ENCODE measurements around the gene RPL22L1. TPM values are rescaled to one million over a fixed set of nuclear protein-coding genes. Genes with fewer than 3 reads are reported as not detected.
"Not testable (repeated sequence)": the region's sequence is repeated elsewhere in the genome, so short reads cannot be mapped to it uniquely, and the experiment has no call there.

RPL22L1 gene
- total RNA-seq, 4 donors from 2014 or later = 19.3 to 76.1 (median 51.9) TPM

DNA sequence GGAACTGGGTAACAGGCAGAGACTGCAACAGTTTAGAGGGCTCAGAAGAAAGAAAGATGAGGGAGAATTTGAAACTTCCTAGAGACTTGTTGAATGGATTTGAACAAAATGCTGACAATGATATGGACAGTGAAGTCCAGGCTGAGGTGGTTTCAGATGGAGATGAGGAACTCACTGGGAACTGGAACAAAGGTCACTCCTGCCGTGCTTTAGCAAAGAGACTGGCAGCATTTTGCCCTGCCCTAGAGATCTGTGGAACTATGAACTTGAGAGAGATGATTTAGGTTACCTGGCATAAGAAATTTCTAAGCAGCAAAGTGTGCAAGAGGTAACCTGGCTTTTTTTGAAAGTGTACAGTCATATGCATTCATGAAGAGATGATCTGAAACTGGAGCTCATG, 26.8 kb upstream of the RPL22L1 start:
- TF ChIP-seq POLR2A (IDR thresholded peaks at IDR 0.05) (no peak), EP300 (IDR thresholded peaks at IDR 0.05) (no peak), POLR2AphosphoS5 (IDR thresholded peaks at IDR 0.05) (no peak)
- TF ChIP-seq, protein P1, sequence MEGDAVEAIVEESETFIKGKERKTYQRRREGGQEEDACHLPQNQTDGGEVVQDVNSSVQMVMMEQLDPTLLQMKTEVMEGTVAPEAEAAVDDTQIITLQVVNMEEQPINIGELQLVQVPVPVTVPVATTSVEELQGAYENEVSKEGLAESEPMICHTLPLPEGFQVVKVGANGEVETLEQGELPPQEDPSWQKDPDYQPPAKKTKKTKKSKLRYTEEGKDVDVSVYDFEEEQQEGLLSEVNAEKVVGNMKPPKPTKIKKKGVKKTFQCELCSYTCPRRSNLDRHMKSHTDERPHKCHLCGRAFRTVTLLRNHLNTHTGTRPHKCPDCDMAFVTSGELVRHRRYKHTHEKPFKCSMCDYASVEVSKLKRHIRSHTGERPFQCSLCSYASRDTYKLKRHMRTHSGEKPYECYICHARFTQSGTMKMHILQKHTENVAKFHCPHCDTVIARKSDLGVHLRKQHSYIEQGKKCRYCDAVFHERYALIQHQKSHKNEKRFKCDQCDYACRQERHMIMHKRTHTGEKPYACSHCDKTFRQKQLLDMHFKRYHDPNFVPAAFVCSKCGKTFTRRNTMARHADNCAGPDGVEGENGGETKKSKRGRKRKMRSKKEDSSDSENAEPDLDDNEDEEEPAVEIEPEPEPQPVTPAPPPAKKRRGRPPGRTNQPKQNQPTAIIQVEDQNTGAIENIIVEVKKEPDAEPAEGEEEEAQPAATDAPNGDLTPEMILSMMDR (IDR thresholded peaks at IDR 0.05) = no peak
- Histone ChIP-seq H3K4me3 (no peak overlapping the region), H3K27me3 (no peaks in the 10 kb centered on the region), H3K4me1 (no peaks in the 10 kb centered on the region), H3K27ac (no peak overlapping the region), H3K9me3 (no peaks in the 10 kb centered on the region), H3K36me3 (peaks cover 0 to 34% of the 10 kb centered on the region in 2 donors)
- ATAC-seq = no peak
- 90 to 100% methylated on average over 1 of the region's 1 CpG for WGBS, 2 donors (ENCODE audit: low coverage in 1 of 2)

DNA sequence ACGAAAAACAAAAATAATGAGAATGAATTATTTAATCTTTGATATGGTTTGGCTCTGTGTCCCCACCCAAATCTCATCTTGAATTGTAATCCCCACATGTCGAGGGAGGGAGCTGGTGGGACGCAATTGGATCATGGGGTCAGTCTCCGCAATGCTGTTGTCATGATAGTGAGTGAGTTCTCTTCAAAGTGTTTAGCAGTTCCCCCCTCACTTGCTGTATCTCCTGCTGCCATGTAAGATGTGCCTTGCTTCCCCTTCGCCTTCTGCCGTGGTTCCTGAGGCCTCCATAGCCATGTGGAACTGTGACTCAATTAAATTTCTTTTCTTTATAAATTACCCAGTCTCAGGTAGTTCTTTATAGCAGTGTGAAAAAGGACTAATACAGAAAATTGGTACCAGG, 26.3 kb upstream of the RPL22L1 start:
- not testable (repeated sequence) for H3K4me1 ChIP-seq, ATAC-seq, H3K4me3 ChIP-seq, H3K9me3 ChIP-seq, H3K27me3 ChIP-seq, H3K27ac ChIP-seq
- peaks cover 0 to 34% of the 10 kb centered on the region in 2 donors for H3K36me3 ChIP-seq
- 88 to 100% methylated on average over 4 to 5 of the region's 6 CpGs for WGBS, 2 donors (ENCODE audit: low coverage in 1 of 2)

DNA sequence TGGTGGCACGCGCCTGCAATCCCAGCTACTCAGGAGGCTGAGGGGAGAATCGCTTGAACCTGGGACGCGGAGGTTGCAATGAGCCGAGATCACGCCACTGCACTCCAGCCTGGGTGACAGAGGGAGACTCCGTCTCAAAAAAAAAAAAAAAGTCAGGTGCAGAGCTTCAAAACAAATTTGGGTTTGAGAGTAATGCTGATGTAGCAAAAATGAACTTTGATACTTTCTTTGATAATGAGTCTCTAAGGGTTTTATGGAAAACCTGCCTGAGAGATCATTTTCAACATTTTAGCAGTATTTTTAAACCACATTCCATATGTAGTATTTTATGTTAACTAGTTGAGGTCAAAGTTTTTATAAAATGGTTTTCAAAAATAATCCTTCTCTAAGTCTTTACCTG, 23.9 kb upstream of the RPL22L1 start:
- 100% methylated on average over 1 of the region's 8 CpGs; no CpG with 5 or more reads in 1 of the 2 donors for WGBS, 2 donors (ENCODE audit: low coverage in 1 of 2)
- H3K27ac ChIP-seq = no peak overlapping the region
- H3K27me3 ChIP-seq = no peaks in the 10 kb centered on the region
- H3K36me3 ChIP-seq = peaks cover 0 to 34% of the 10 kb centered on the region in 2 donors
- no peak overlapping the region for H3K4me3 ChIP-seq
- H3K9me3 ChIP-seq = no peaks in the 10 kb centered on the region
- ATAC-seq = no peak
- TF ChIP-seq POLR2A (IDR thresholded peaks at IDR 0.05) = no peak
- TF ChIP-seq POLR2AphosphoS5 (IDR thresholded peaks at IDR 0.05) = no peak
- TF ChIP-seq EP300 (IDR thresholded peaks at IDR 0.05) = no peak
- TF ChIP-seq, protein P1 (IDR thresholded peaks at IDR 0.05) = no peak
- no peaks in the 10 kb centered on the region for H3K4me1 ChIP-seq

DNA sequence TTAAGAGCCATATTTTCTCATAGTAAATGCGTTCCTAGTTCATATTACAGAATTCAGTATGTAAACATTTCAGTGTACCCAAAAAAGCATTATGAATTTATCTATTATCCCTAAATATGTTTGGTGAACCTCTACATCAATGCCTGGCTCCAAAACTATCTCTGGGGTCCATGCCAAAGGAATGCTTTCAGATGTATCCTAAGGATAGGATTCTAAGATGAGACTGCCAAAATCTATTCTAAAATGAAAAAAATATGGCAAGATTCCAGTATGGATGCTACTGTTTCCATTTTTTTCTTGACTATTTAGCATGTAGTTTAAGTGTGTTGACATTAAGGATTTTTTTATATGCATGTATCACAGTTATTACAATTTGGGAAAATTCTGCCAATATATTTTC, 19.6 kb upstream of the RPL22L1 start:
- H3K27ac ChIP-seq = no peak overlapping the region
- H3K4me1 ChIP-seq = no peaks in the 10 kb centered on the region
- H3K27me3 ChIP-seq = no peaks in the 10 kb centered on the region
- H3K4me3 ChIP-seq = no peak overlapping the region
- WGBS, 2 donors (ENCODE audit: low coverage in 1 of 2) = 28 to 31% methylated on average over 1 of the region's 1 CpG
- peaks cover 0 to 18% of the 10 kb centered on the region in 2 donors for H3K36me3 ChIP-seq
- TF ChIP-seq, protein P1 (IDR thresholded peaks at IDR 0.05) = no peak
- TF ChIP-seq EP300 (IDR thresholded peaks at IDR 0.05) (no peak), POLR2A (IDR thresholded peaks at IDR 0.05) (no peak), POLR2AphosphoS5 (IDR thresholded peaks at IDR 0.05) (no peak)
- ATAC-seq = no peak
- no peaks in the 10 kb centered on the region for H3K9me3 ChIP-seq

DNA sequence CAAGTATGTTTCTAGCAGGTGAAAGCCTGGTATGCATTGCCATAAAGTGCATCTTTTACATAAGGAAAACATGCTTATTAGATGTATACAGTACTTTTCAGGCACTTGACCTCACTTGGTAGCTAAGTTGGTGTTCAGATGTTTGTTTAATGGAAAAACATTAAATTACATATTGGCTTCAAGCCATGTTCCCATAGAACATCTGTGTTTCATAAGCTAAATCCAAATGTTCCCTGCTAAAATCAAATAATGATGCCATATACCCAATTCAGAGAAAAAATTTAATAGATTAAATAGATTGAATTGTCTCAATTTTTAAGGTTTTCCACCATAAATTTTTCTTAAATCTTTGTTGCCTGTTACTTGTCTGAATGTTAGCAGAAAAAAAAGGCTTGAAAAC, 19.1 kb upstream of the RPL22L1 start:
- Histone ChIP-seq H3K4me3 (no peak overlapping the region), H3K36me3 (peaks cover 0 to 18% of the 10 kb centered on the region in 2 donors), H3K27me3 (no peaks in the 10 kb centered on the region), H3K27ac (no peak overlapping the region), H3K4me1 (no peaks in the 10 kb centered on the region), H3K9me3 (no peaks in the 10 kb centered on the region)
- TF ChIP-seq, protein P1 (IDR thresholded peaks at IDR 0.05) = no peak
- TF ChIP-seq POLR2A (IDR thresholded peaks at IDR 0.05) (no peak), EP300 (IDR thresholded peaks at IDR 0.05) (no peak), POLR2AphosphoS5 (IDR thresholded peaks at IDR 0.05) (no peak)
- no peak for ATAC-seq

DNA sequence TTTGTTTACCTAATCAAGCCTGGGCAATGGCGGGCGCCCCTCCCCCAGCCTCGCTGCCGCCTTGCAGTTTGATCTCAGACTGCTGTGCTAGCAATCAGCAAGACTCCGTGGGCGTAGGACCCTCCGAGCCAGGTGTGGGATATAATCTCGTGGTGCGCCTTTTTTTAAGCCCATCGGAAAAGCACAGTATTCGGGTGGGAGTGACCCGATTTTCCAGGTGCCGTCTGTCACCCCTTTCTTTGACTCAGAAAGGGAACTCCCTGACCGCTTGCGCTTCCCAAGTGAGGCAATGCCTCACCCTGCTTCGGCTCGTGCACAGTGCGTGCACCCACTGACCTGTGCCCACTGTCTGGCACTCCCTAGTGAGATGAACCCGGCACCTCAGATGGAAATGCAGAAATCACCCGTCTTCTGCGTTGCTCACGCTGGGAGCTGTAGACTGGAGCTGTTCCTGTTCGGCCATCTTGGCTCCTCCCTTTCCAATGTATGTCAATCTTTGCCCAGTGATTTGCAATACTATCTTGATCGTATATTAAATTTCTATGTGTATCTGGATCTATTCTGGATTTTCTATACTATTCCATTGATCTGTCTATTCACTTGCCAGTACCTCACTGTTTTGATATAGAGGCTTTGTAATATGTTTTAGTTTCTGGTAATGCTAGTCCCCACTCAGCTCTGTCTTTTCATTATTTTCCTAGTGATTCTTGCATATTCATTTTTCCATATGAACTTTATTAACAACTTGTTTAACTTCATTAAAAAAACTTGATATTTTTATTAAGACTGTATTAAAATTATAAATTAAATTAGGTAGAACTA, 14.3 kb upstream of the RPL22L1 start:
- WGBS, 2 donors (ENCODE audit: low coverage in 1 of 2) = 93 to 100% methylated on average over 5 of the region's 24 CpGs
- not testable (repeated sequence) for H3K36me3 ChIP-seq, H3K4me1 ChIP-seq, H3K27ac ChIP-seq, H3K9me3 ChIP-seq, H3K4me3 ChIP-seq, ATAC-seq, H3K27me3 ChIP-seq

DNA sequence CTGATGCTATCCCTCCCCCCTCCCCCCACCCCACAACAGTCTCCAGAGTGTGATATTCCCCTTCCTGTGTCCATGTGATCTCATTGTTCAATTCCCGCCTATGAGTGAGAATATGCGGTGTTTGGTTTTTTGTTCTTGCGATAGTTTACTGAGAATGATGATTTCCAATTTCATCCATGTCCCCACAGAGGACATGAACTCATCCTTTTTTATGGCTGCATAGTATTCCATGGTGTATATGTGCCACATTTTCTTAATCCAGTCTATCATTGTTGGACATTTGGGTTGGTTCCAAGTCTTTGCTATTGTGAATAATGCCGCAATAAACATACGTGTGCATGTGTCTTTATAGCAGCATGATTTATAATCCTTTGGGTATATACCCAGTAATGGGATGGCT, 8.7 kb upstream of the RPL22L1 start:
- WGBS, 2 donors (ENCODE audit: low coverage in 1 of 2) = 93% methylated on average over 3 of the region's 5 CpGs; no CpG with 5 or more reads in 1 of the 2 donors
- H3K4me1 ChIP-seq, H3K4me3 ChIP-seq, H3K9me3 ChIP-seq, H3K27ac ChIP-seq, H3K36me3 ChIP-seq, H3K27me3 ChIP-seq, ATAC-seq: not testable (repeated sequence)

DNA sequence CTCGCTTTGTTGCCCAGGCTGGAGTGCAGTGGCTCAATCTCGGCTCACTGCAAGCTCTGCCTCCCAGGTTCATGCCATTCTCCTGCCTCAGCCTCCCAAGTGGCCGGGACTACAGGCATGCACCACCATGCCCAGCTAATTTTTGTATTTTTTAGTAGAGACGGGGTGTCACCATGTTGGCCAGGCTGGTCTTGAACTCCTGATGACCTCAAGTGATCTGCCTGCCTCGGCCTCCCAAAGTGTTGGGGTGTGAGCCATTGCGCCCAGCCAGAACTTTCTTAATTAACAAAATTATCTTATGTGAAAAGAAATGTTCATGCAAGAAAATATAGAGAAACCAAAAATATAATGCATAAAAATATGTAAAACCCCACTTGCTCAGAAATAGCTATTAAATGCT, 7.3 kb upstream of the RPL22L1 start:
- WGBS, 2 donors (ENCODE audit: low coverage in 1 of 2) = 93% methylated on average over 3 of the region's 6 CpGs; no CpG with 5 or more reads in 1 of the 2 donors
- H3K36me3 ChIP-seq, H3K4me3 ChIP-seq: not testable (repeated sequence)

More for the DNA sequence above, 7.3 kb upstream of the RPL22L1 start:
- not testable (repeated sequence) for H3K27me3 ChIP-seq, H3K4me1 ChIP-seq, ATAC-seq, H3K9me3 ChIP-seq, H3K27ac ChIP-seq
